Measurements from ENCODE around the gene AGO3. TPM values are rescaled to one million over a fixed set of nuclear protein-coding genes. Genes with fewer than 3 reads are reported as not detected.
A peak's percentile ranks its signal among the peaks of the same experiment; 100 is the strongest.

AGO3 gene
- total and polyA plus RNA-seq, 8 donors: 1.9 to 33.8 (median 12.4) TPM

- Histone ChIP-seq H3K27me3 (no peaks in the 10 kb centered on the region), H3K4me3 (no peak overlapping the region), H3K4me1 (peaks cover 8 to 58% (median 31%) of the 10 kb centered on the region in 4 donors), H3K9me3 (no peaks in the 10 kb centered on the region), H3K27ac (peak overlapping the region in 1 of 5 donors; percentile 18), H3K36me3 (peaks cover 27 to 66% (median 60%) of the 10 kb centered on the region in 4 donors)
- no peak for DNase-seq
- intact Hi-C loops (cut with DNase I; ENCODE audit: low total_unique reads): loop anchor here (5.0 kb wide), 1 partner anchor 43 kb away; no protein-coding TSS in a partner anchor
- TF ChIP-seq POLR2AphosphoS5 (IDR thresholded peaks at IDR 0.05) (no peak), POLR2A (IDR thresholded peaks at IDR 0.05) (no peak), EP300 (IDR thresholded peaks at IDR 0.05) (no peak), CTCF (IDR thresholded peaks at IDR 0.05) (no peak)
- 84 to 93% (median 87%) methylated on average over 6 to 8 of the region's 8 CpGs for WGBS, 5 donors
These were observed 163.7 kb downstream of the AGO3 start for GRCh38 chr1:36094621-36095061.

GRCh38 chr1:36095760-36096405 is 165.0 kb downstream of the AGO3 start:
- intact Hi-C loops (cut with DNase I; ENCODE audit: low total_unique reads): loop anchor here (5.0 kb wide), 1 partner anchor 41 kb away; no protein-coding TSS in a partner anchor
- DNase-seq: no peak
- Histone ChIP-seq H3K4me3 (no peak overlapping the region), H3K9me3 (no peaks in the 10 kb centered on the region), H3K27ac (peak overlapping the region in 1 of 5 donors; percentile 19), H3K36me3 (peaks cover 27 to 63% (median 58%) of the 10 kb centered on the region in 4 donors), H3K27me3 (no peaks in the 10 kb centered on the region), H3K4me1 (peaks cover 10 to 55% (median 28%) of the 10 kb centered on the region in 4 donors)
- TF ChIP-seq EP300 (IDR thresholded peaks at IDR 0.05) (no peak), POLR2A (IDR thresholded peaks at IDR 0.05) (no peak), POLR2AphosphoS5 (IDR thresholded peaks at IDR 0.05) (no peak), CTCF (IDR thresholded peaks at IDR 0.05) (no peak)
- WGBS, 5 donors: 55 to 66% (median 64%) methylated on average over 12 to 15 of the region's 15 CpGs

- H3K4me3 ChIP-seq: no peak overlapping the region
- TF ChIP-seq POLR2A (IDR thresholded peaks at IDR 0.05) (no peak), CTCF (IDR thresholded peaks at IDR 0.05) (no peak), EP300 (IDR thresholded peaks at IDR 0.05) (no peak), POLR2AphosphoS5 (IDR thresholded peaks at IDR 0.05) (no peak)
- intact Hi-C loops (cut with DNase I; ENCODE audit: low total_unique reads): loop anchor here (5.0 kb wide), 1 partner anchor 41 kb away; no protein-coding TSS in a partner anchor
- no peak for DNase-seq
- no peaks in the 10 kb centered on the region for H3K27me3 ChIP-seq
- H3K36me3 ChIP-seq: peaks cover 24 to 54% (median 49%) of the 10 kb centered on the region in 4 donors
- H3K9me3 ChIP-seq: no peaks in the 10 kb centered on the region
- 73 to 78% (median 75%) methylated on average over 10 to 16 of the region's 16 CpGs for WGBS, 5 donors
- peaks cover 10 to 48% (median 21%) of the 10 kb centered on the region in 4 donors for H3K4me1 ChIP-seq
- H3K27ac ChIP-seq: peak overlapping the region in 1 of 5 donors; percentile 19
These were observed 165.9 kb downstream of the AGO3 start for GRCh38 chr1:36096500-36097432.
